RWPE1 (cell line): Measurements from ENCODE around the gene BMP8B.

Experiments
- CTCF ChIA-PET: fragments of 350-600 bp; sonication (Branson Sonifier 250); formaldehyde crosslinking; extraction: SDS; loops from one replicate; lab custom pipeline; 2021; lab: Yijun Ruan, JAX
- POLR2A ChIA-PET: fragments of 400-600 bp; formaldehyde crosslinking; extraction: SDS; loops from one replicate; lab custom pipeline; 2020; ENCODE audit warnings: antibody characterized with exemption; ENCODE audit not compliant: low non-redundant PET; lab: Yijun Ruan, JAX
- DNase-seq: peaks from one replicate; pipeline ENCODE4 v3.0.0; 2012; ENCODE audit warnings: low spot score
- H3K27ac ChIP-seq: fragments of 450-650 bp; 2 replicates; pipeline ENCODE4 v1.5.1; 2017
- TF ChIP-seq, protein P1 (sequence below): fragments of 450-650 bp; conservative IDR thresholded peaks from 2 replicates; pipeline ENCODE4 v1.5.1; 2017; ENCODE audit warnings: low read depth, mild to moderate bottlenecking

Gene BMP8B

DNA sequence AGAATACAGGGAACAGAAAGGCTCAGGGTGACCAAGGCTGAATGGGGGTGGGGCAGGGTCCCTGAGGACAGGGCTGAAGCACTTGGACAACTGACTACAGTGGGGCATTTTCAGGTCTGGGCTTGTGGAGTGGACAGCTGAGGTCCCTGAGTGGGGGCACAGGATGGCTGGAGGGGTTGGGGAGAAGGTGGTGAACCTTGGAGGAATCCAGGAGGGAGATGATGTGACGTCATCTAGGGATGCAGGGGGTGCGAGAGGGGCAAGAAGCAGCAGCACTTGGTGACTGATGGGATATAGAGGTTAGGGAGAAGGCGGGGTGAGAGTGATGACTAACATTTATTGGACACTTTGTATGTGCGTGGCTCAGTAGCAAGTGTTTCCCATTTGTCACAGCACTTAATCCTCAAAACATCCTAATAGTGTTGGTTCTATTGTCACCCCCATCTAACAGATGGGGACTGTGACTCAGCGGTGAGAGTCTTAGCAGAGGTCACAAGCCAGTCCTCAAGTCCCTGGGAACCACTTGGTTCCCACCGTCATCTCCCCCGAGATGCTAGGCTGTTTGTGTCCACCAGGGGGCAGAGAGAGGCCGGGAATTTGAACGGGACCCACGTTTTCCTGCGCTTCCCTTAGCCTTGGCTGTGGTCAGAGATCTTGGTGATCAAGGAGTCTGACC is 27.9 kb upstream of the BMP8B start:
- DNase-seq: peak; percentile 60
- ChIA-PET CTCF (interaction anchor here (0.6 to 3.8 kb wide), 4 partner anchors 51 to 1396 kb away, joined by 3 to 32 read pairs (median 3); partner anchors contain the start of gene MYCL), POLR2A (no interaction called here)
- TF ChIP-seq, protein P1, sequence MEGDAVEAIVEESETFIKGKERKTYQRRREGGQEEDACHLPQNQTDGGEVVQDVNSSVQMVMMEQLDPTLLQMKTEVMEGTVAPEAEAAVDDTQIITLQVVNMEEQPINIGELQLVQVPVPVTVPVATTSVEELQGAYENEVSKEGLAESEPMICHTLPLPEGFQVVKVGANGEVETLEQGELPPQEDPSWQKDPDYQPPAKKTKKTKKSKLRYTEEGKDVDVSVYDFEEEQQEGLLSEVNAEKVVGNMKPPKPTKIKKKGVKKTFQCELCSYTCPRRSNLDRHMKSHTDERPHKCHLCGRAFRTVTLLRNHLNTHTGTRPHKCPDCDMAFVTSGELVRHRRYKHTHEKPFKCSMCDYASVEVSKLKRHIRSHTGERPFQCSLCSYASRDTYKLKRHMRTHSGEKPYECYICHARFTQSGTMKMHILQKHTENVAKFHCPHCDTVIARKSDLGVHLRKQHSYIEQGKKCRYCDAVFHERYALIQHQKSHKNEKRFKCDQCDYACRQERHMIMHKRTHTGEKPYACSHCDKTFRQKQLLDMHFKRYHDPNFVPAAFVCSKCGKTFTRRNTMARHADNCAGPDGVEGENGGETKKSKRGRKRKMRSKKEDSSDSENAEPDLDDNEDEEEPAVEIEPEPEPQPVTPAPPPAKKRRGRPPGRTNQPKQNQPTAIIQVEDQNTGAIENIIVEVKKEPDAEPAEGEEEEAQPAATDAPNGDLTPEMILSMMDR: peak; percentile 88
- H3K27ac ChIP-seq: no peak overlapping the region

DNA sequence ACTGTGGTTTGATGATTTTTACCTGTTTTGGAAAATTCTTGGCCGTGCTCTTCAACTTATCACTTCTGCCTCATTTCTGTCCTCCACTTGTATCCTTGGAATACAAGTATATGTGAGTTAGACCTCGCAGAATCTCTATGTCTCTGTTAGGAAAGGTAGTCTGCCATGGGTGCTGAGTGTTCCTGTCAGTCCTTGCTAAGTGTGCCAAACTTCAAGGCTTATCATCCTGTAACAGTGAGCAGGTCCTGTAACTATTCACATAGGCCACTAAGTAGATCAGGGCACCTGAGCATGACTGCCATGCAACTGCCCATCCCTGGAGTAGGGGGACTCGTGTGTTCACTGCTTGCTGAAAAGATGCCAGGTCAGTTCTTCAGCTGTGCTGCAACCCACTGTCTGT is 24.2 kb upstream of the BMP8B start:
- TF ChIP-seq, protein P1: no peak
- CTCF ChIA-PET: no interaction called here
- no peak for DNase-seq
- POLR2A ChIA-PET: no interaction called here
- no peak overlapping the region for H3K27ac ChIP-seq

DNA sequence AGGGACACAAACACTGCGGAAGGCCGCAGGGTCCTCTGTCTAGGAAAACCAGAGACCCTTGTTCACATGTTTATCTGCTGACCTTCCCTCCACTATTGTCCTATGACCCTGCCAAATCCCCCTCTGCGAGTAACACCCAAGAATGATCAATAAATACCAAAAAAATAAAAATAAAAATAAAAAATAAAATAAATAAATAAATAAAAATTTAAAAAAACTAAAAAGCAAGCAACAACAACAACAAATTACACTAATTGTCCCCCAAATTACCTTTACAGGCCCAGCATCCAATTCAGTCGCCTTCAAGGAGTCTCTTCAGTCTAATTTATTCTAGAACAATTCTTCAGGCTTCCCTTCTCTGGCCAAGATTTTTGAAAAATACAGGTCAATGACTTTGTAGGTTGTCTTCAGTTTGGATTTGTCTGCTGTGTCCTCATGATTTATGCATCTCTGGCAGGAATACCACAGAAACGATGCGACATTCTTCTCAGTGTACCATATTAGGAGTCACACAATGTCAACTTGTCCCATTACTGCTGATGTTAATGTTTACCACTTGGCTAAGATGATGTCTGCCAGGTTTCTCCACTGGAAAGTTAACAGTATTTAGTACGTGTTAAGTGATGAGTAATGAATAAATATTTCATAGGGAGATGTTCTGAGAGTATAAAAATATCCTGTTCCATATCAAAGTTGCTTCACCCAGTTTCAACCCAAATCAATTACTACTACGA is 20.3 kb upstream of the BMP8B start:
- TF ChIP-seq, protein P1: no peak
- ChIA-PET POLR2A (no interaction called here), CTCF (no interaction called here)
- no peak for DNase-seq
- H3K27ac ChIP-seq: no peak overlapping the region

DNA sequence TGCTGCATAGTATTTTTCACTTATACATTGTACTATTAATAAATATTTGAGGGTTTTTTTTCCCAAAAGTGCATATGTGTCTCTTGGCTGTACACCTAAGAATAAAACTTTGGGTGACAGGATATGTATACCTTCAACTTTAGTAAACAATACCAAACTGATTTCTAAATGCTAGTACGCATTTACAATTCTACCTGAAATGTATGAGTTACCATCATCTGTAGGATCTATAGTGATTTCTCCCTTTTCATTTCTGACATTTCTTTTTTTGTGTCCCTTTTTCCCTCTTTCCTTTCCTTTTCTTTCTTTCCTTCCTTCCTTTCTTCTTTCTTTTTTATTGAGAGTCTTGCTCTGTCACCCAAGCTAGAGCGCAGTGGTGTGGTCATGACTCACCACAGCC is 16.7 kb upstream of the BMP8B start:
- H3K27ac ChIP-seq: no peak overlapping the region
- ChIA-PET POLR2A (no interaction called here), CTCF (interaction anchor here (0.7 kb wide), 1 partner anchor 196 kb away, joined by 4 read pairs; no protein-coding TSS in a partner anchor)
- TF ChIP-seq, protein P1: no peak
- no peak for DNase-seq

DNA sequence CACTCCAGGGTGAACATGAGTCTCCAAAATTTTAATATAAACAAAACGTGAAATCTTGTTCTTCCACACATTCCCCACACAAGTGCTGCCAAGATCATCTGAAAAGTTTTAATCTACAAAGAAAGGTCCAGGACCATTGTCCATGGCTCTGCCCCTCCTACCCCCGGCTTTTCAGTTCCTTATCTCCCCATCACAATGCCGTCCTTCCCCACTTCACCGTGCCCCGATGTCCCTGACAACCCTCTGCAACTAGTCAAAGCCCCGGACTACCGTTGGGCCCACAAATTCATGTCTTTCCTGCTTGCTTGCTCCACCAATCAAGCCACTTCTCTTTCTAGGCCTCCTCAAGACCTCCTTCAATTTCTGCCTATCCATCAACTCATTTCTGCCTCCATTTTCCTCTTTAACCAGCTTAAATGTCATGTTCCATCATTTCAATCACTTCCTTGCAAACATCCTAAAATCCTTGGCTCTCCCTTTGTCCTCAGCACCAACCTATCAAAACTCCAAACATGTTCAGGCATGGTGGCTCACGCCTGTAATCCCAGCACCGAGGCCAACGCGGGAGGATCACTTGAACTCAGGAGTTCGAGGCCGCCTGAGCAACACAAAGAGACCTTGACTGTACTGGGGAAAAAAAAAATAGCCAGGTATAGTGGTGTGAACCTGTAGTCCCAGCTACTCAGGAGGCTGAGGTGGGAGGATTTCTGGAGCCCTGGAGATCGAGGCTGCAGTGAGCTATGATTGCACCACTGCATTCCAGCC is 14.0 kb upstream of the BMP8B start:
- ChIA-PET POLR2A (no interaction called here), CTCF (interaction anchor here (0.6 to 0.7 kb wide), 3 partner anchors 78 to 219 kb away, joined by 3 read pairs; no protein-coding TSS in a partner anchor)
- TF ChIP-seq, protein P1: no peak
- H3K27ac ChIP-seq: no peak overlapping the region
- no peak for DNase-seq

DNA sequence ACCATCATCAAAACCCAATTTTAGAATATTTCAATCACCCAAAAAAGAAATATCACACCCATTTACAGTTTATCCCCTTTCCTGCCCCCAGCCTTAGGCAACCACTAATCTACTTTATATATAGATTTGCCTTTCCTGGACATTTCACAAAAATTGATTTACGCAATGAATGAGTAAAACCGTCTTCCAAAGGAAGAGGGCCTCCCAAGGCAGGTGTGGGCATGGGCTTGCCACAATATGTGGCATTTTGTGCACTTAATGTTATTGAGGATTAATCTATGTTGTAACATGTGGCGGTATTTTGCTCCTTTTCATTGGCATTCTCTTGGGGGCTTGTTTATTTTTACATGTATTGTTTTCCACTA is 11.8 kb upstream of the BMP8B start:
- POLR2A ChIA-PET: no interaction called here
- peak; percentile 41 for DNase-seq
- H3K27ac ChIP-seq: no peak overlapping the region
- TF ChIP-seq, protein P1: no peak
- CTCF ChIA-PET: interaction anchor here (0.5 to 0.6 kb wide), 4 partner anchors 129 to 841 kb away, joined by 3 read pairs; no protein-coding TSS in a partner anchor
